Testis (tissue), 2 donors: ENCODE results near the gene WDR20.
A peak's percentile ranks its signal among the peaks of the same experiment; 100 is the strongest.

ENCODE experiments used
- CTCF ChIP-seq, 3 experiments: fragments of 450-650 bp in 2 of 3; fragments of 200-600 bp in 1 of 3; sonication (generic) in 1 of 3; IDR thresholded peaks; one replicate each; pipeline ENCODE4 v1.5.1; 2016 to 2019; ENCODE audit warnings: antibody characterized with exemption in 3 of 3, mild to moderate bottlenecking in 2 of 3, moderate library complexity in 1 of 3
- POLR2A ChIP-seq: fragments of 450-650 bp; IDR thresholded peaks from one replicate; pipeline ENCODE4 v1.6.1; 2017; ENCODE audit warnings: antibody characterized with exemption, mild to moderate bottlenecking, moderate library complexity

GRCh38 chr14:102139286-102140026 lies at the start of gene WDR20:
- TF ChIP-seq CTCF (IDR thresholded peaks at IDR 0.05) (peak in 1 of 3 experiments; percentile 3), POLR2A (peak; percentile 75)
